ENCODE results near the gene RTTN.

Gene RTTN

DNA sequence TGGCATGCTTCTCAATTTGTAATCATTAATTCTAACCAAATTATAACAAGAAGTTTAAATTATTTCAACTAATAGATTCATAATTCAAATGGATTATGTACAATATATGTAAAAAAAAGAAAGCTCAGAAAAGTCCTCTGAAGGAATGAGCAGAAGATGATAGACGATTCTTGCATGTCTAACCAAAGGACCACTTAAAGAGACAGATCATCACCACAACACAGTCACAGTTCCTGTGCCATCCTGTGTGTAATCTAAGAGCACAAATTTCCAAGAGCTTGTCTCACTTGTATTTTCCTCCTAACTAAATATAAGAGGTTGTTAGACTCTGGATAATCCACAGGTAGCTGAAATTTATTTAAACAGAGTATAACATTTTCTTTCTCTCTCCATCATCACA, 135.5 kb downstream of the RTTN start:
- no peaks in the 10 kb centered on the region for H3K9me3 Mint-ChIP-seq
- TF ChIP-seq, protein P1, sequence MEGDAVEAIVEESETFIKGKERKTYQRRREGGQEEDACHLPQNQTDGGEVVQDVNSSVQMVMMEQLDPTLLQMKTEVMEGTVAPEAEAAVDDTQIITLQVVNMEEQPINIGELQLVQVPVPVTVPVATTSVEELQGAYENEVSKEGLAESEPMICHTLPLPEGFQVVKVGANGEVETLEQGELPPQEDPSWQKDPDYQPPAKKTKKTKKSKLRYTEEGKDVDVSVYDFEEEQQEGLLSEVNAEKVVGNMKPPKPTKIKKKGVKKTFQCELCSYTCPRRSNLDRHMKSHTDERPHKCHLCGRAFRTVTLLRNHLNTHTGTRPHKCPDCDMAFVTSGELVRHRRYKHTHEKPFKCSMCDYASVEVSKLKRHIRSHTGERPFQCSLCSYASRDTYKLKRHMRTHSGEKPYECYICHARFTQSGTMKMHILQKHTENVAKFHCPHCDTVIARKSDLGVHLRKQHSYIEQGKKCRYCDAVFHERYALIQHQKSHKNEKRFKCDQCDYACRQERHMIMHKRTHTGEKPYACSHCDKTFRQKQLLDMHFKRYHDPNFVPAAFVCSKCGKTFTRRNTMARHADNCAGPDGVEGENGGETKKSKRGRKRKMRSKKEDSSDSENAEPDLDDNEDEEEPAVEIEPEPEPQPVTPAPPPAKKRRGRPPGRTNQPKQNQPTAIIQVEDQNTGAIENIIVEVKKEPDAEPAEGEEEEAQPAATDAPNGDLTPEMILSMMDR (IDR thresholded peaks at IDR 0.05) = no peak
- H3K4me3 Mint-ChIP-seq = no peak overlapping the region
- no peaks in the 10 kb centered on the region for H3K4me1 Mint-ChIP-seq
- H3K27me3 Mint-ChIP-seq (ENCODE audit: low read depth, poor library complexity) = no peaks in the 10 kb centered on the region
- no peak overlapping the region for H3K27ac Mint-ChIP-seq
- H3K36me3 Mint-ChIP-seq (ENCODE audit: low read depth) = peaks cover 7% of the 10 kb centered on the region
- no peak for DNase-seq

DNA sequence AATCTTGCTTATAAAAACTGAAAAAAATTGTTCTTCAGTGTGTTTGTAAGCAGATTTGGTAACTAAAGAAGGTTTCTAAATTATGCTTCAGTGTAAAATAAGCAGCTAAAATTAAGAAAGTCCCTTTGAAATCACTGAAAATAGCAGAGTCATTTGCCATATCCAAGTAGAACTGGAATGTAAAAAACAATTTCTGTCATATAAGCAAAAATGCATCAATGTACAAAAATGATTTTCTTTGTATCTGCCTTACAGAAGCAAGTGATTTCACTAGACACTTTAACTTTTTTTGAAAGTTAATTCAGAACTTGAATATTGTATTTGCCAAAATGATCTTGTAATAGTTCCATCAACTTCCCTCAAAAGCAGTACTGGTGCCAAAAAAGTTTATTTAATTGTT, 136.1 kb downstream of the RTTN start:
- Mint-ChIP-seq H3K4me3 (no peak overlapping the region), H3K4me1 (no peaks in the 10 kb centered on the region), H3K27me3 (ENCODE audit: low read depth, poor library complexity) (no peaks in the 10 kb centered on the region), H3K27ac (no peak overlapping the region), H3K9me3 (no peaks in the 10 kb centered on the region), H3K36me3 (ENCODE audit: low read depth) (peaks cover 7% of the 10 kb centered on the region)
- no peak for DNase-seq
- TF ChIP-seq, protein P1 (IDR thresholded peaks at IDR 0.05) = no peak

DNA sequence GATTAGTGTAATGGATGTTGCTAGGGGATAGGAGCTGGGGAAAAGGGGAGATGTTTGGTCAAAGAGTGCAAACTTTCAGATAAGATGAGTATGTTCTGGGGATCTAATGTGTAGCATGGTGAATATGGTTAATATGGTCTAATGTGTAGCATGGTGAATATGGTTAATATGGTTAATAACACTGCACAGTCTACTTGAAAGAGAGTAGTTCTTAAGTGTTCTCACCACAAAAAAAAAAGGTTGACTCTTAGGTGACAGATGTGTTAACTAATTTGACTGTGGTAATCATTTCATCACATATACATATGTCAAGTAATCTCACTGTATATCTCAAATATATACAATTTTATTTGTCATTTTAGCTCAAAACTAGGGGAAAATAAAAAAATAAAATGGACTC, 136.5 kb downstream of the RTTN start:
- TF ChIP-seq, protein P1 (IDR thresholded peaks at IDR 0.05) = no peak

DNA sequence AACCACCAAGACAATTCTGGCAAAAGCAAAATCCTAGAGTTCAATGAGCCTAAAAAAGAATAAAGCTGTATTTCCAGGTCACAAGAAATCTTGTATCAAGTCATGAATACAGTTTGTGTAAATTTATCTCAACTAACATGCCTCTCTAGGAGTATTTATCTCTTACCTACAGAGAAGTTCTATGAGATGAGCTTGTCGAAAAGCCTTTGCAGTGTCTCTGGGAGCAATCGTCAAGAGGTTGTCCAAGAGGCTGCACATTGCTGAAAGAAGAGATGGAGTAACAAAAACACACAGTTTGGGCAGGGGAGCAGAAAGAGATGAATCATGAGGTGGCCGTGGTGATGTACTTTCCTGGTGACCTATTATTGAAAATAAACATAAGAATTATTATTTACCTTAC, 145.8 kb downstream of the RTTN start:
- Mint-ChIP-seq H3K27ac (no peak overlapping the region), H3K4me1 (no peaks in the 10 kb centered on the region), H3K27me3 (ENCODE audit: low read depth, poor library complexity) (no peaks in the 10 kb centered on the region), H3K36me3 (ENCODE audit: low read depth) (peaks cover 44% of the 10 kb centered on the region), H3K9me3 (no peaks in the 10 kb centered on the region), H3K4me3 (no peak overlapping the region)
- TF ChIP-seq, protein P1 (IDR thresholded peaks at IDR 0.05) = no peak
- no peak for DNase-seq

More for the DNA sequence above, 136.5 kb downstream of the RTTN start:
- H3K36me3 Mint-ChIP-seq (ENCODE audit: low read depth) = peaks cover 7% of the 10 kb centered on the region
- H3K4me3 Mint-ChIP-seq = no peak overlapping the region
- no peaks in the 10 kb centered on the region for H3K4me1 Mint-ChIP-seq
- H3K27me3 Mint-ChIP-seq (ENCODE audit: low read depth, poor library complexity) = no peaks in the 10 kb centered on the region
- no peak for DNase-seq
- H3K9me3 Mint-ChIP-seq = no peaks in the 10 kb centered on the region
- H3K27ac Mint-ChIP-seq = no peak overlapping the region

DNA sequence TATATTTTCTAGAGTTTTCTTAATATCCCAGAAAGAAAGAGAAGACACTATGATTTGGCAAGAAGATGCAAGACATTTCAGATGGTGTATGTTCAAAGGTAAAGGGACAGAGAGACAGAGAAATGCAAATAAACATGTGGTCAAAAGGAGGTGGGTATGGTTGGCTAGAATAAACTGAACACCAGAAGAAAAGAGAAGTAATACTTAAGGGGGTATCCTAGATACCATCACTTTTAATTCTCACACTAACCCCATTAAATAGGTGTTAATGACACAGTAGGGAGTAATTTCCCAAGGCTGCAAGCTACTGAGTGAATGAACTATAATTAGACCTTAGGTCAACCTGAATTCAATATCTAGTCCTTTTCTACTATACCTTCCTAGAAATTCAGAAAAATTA, 146.6 kb downstream of the RTTN start:
- TF ChIP-seq, protein P1 (IDR thresholded peaks at IDR 0.05) = no peak
- Mint-ChIP-seq H3K4me1 (no peaks in the 10 kb centered on the region), H3K4me3 (no peak overlapping the region), H3K36me3 (ENCODE audit: low read depth) (peaks cover 44% of the 10 kb centered on the region), H3K27ac (no peak overlapping the region), H3K27me3 (ENCODE audit: low read depth, poor library complexity) (no peaks in the 10 kb centered on the region), H3K9me3 (no peaks in the 10 kb centered on the region)
- DNase-seq = no peak

DNA sequence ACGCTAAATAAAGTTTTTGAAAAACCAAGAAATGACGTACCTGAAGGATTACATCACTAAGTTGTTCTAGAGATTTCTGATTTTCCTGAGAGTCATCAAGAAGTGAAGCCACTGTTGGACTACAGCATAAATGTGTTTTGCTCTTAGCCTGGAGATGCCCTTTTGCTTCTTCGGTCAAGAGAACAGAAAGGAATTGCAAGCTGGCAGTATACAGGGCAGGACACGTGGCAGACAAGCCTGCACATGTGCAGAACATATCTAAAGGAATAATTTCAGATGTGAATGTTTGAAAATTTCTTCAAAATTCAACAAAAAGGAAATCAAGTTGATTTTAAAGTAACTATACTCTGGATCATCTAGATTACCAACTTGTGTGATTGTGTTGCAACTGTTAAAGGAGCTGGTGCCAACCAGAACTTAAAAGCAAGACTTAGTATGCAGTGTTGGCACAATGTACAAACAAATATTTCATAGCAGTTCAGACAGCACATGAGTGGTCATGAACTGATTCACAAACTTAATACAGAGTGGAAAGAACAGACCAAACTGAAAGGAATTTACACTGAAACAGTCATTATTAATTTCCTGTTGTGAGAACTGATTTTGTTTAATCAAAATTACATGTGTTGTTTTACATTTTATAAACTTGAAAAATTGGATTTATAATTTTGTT, 157.4 kb downstream of the RTTN start:
- DNase-seq = no peak
- Mint-ChIP-seq H3K9me3 (no peaks in the 10 kb centered on the region), H3K4me3 (no peak overlapping the region), H3K36me3 (ENCODE audit: low read depth) (peaks cover 27% of the 10 kb centered on the region), H3K27ac (no peak overlapping the region), H3K4me1 (peaks cover 10% of the 10 kb centered on the region), H3K27me3 (ENCODE audit: low read depth, poor library complexity) (no peaks in the 10 kb centered on the region)
- TF ChIP-seq, protein P1 (IDR thresholded peaks at IDR 0.05) = no peak
